H9 (cell line): ENCODE measurements around the gene PHTF1. TPM values are rescaled to one million over a fixed set of nuclear protein-coding genes. Genes with fewer than 3 reads are reported as not detected.

Source experiments
- DNase-seq: peaks from one replicate; pipeline ENCODE4 v3.0.0-alpha.2; 2017
- H2AFZ ChIP-seq: one replicate; pipeline ENCODE4 v1.6.1; 2013; ENCODE audit warnings: mild to moderate bottlenecking, low read length, control low read depth, moderate library complexity
- H2AK5ac ChIP-seq: 2 replicates; pipeline ENCODE4 v1.6.1; 2013; ENCODE audit warnings: low read length, control low read depth, mixed read lengths; ENCODE audit not compliant: insufficient read length
- H2BK120ac ChIP-seq: one replicate; pipeline ENCODE4 v1.6.1; 2013; ENCODE audit warnings: low read depth, mild to moderate bottlenecking, low read length, control low read depth, inconsistent platforms; ENCODE audit not compliant: poor library complexity, severe bottlenecking
- H2BK12ac ChIP-seq: 2 replicates; pipeline ENCODE4 v1.6.1; 2013; ENCODE audit warnings: low read length, control low read depth, mixed read lengths, low read depth; ENCODE audit not compliant: insufficient read length
- H2BK15ac ChIP-seq: 2 replicates; pipeline ENCODE4 v1.6.1; 2013; ENCODE audit warnings: low read depth, low read length, control low read depth
- H2BK20ac ChIP-seq: one replicate; pipeline ENCODE4 v1.6.1; 2013; ENCODE audit warnings: low read depth, mild to moderate bottlenecking, low read length, control low read depth, inconsistent platforms; ENCODE audit not compliant: poor library complexity, severe bottlenecking
- H2BK5ac ChIP-seq: 2 replicates; pipeline ENCODE4 v1.6.1; 2013; ENCODE audit warnings: low read length, control low read depth, mixed read lengths; ENCODE audit not compliant: insufficient read length
- H3K14ac ChIP-seq: 2 replicates; pipeline ENCODE4 v1.6.1; 2013; ENCODE audit warnings: low read length, control low read depth; ENCODE audit not compliant: insufficient read depth
- H3K18ac ChIP-seq: 2 replicates; pipeline ENCODE4 v1.6.1; 2013; ENCODE audit warnings: low read depth, mild to moderate bottlenecking, mixed read lengths, low read length, control low read depth; ENCODE audit not compliant: insufficient read length
- H3K23ac ChIP-seq: 2 replicates; pipeline ENCODE4 v1.6.1; 2013; ENCODE audit warnings: low read length, control low read depth, mixed read lengths, low read depth; ENCODE audit not compliant: insufficient read length
- H3K23me2 ChIP-seq: 2 replicates; pipeline ENCODE4 v1.6.1; 2013; ENCODE audit warnings: low read depth, mild to moderate bottlenecking, mixed read lengths, low read length, control low read depth; ENCODE audit not compliant: insufficient read length, poor library complexity, severe bottlenecking
- H3K27ac ChIP-seq: 2 replicates; pipeline ENCODE4 v1.5.1; 2013; ENCODE audit warnings: low read length, control low read depth, mixed read lengths, low read depth; ENCODE audit not compliant: insufficient read length
- H3K27me3 ChIP-seq: 2 replicates; pipeline ENCODE4 v1.6.1; 2013; ENCODE audit warnings: low read length, control low read depth, inconsistent platforms; ENCODE audit not compliant: insufficient read depth
- H3K4ac ChIP-seq: 2 replicates; pipeline ENCODE4 v1.6.1; 2013; ENCODE audit warnings: low read depth, mild to moderate bottlenecking, control low read depth, inconsistent platforms, low read length, moderate library complexity
- H3K4me1 ChIP-seq: 2 replicates; pipeline ENCODE4 v1.6.1; 2013; ENCODE audit warnings: low read length, control low read depth, inconsistent platforms; ENCODE audit not compliant: insufficient read depth
- H3K4me2 ChIP-seq: 2 replicates; pipeline ENCODE4 v1.6.1; 2013; ENCODE audit warnings: low read length, control low read depth, mixed read lengths; ENCODE audit not compliant: insufficient read length, insufficient read depth
- H3K56ac ChIP-seq: 2 replicates; pipeline ENCODE4 v1.6.1; 2013; ENCODE audit warnings: low read depth, mild to moderate bottlenecking, mixed read lengths, low read length, control low read depth; ENCODE audit not compliant: insufficient read length
- H3K79me1 ChIP-seq: 2 replicates; pipeline ENCODE4 v1.6.1; 2013; ENCODE audit warnings: low read depth, mild to moderate bottlenecking, moderate library complexity, low read length, control low read depth, inconsistent platforms; ENCODE audit not compliant: insufficient read depth, poor library complexity, severe bottlenecking
- H3K79me2 ChIP-seq: 2 replicates; pipeline ENCODE4 v1.6.1; 2013; ENCODE audit warnings: low read length, control low read depth, inconsistent platforms; ENCODE audit not compliant: insufficient read depth
- H3K9ac ChIP-seq: 2 replicates; pipeline ENCODE4 v1.6.1; 2013; ENCODE audit warnings: low read length, control low read depth, mixed read lengths; ENCODE audit not compliant: insufficient read length; ENCODE audit errors: extremely low read depth
- H3K9me3 ChIP-seq: one replicate; pipeline ENCODE4 v1.6.1; 2013; ENCODE audit warnings: low read depth, low read length, inconsistent platforms; ENCODE audit not compliant: control insufficient read depth
- H3T11ph ChIP-seq: one replicate; pipeline ENCODE4 v1.6.1; 2013; ENCODE audit warnings: mild to moderate bottlenecking, low read length, control low read depth, inconsistent platforms
- H4K20me1 ChIP-seq: one replicate; pipeline ENCODE4 v1.6.1; 2013; ENCODE audit not compliant: control insufficient read depth, insufficient read length, insufficient read depth
- H4K5ac ChIP-seq: 2 replicates; pipeline ENCODE4 v1.6.1; 2013; ENCODE audit warnings: low read depth, mild to moderate bottlenecking, mixed read lengths, low read length, control low read depth; ENCODE audit not compliant: insufficient read length
- H4K8ac ChIP-seq: replicated peaks from 2 replicates; pipeline ENCODE4 v1.6.1; 2013; ENCODE audit warnings: low read length, control low read depth, mixed read lengths, low read depth; ENCODE audit not compliant: insufficient read length
- H4K91ac ChIP-seq: 2 replicates; pipeline ENCODE4 v1.6.1; 2013; ENCODE audit warnings: low read depth, mild to moderate bottlenecking, moderate library complexity, mixed read lengths, low read length, control low read depth; ENCODE audit not compliant: insufficient read length
- H3K27ac Mint-ChIP-seq, 3 experiments: 2 replicates in 2 of 3; 3 replicates in 1 of 3; pipeline ENCODE4 v1.8.0; 2020 to 2021; ENCODE audit warnings: mixed read lengths in 3 of 3, mild to moderate bottlenecking in 1 of 3, moderate library complexity in 1 of 3
- H3K27me3 Mint-ChIP-seq: 2 replicates; pipeline ENCODE4 v1.8.0; 2021; ENCODE audit warnings: low read depth, mild to moderate bottlenecking, moderate library complexity, mixed read lengths
- H3K36me3 Mint-ChIP-seq, 3 experiments: 2 replicates in 2 of 3; 3 replicates in 1 of 3; pipeline ENCODE4 v1.8.0; 2020 to 2021; ENCODE audit warnings: low read depth in 3 of 3, mixed read lengths in 3 of 3; ENCODE audit not compliant: insufficient read depth in 1 of 3
- H3K4me1 Mint-ChIP-seq, 2 experiments: 2 replicates each; pipeline ENCODE4 v1.8.0; 2020; ENCODE audit warnings: mixed read lengths in 2 of 2
- H3K4me3 Mint-ChIP-seq, 2 experiments: 2 replicates in 1 of 2; 3 replicates in 1 of 2; pipeline ENCODE4 v1.8.0; 2020 to 2021; ENCODE audit warnings: mild to moderate bottlenecking in 2 of 2, mixed read lengths in 2 of 2, moderate library complexity in 1 of 2
- H3K9me3 Mint-ChIP-seq, 2 experiments: 2 replicates in 1 of 2; 3 replicates in 1 of 2; pipeline ENCODE4 v1.8.0; 2020; ENCODE audit warnings: mild to moderate bottlenecking in 2 of 2, mixed read lengths in 2 of 2, moderate library complexity in 1 of 2
- CTCF ChIP-seq: fragments of 200-600 bp; sonication (generic); conservative IDR thresholded peaks from 3 replicates; pipeline ENCODE4 v1.8.0; 2021; ENCODE audit warnings: antibody characterized with exemption, mild to moderate bottlenecking
- WGBS: extraction: QIAGEN DNeasy Blood & Tissue Kit; methylation state at CpG from one replicate; pipeline ENCODE4 v1.1.7; 2013; ENCODE audit warnings: missing lambda C conversion rate, low lambda C conversion rate, mixed read lengths; ENCODE audit not compliant: insufficient read length; ENCODE audit errors: extremely low coverage; 5-methylcytosine and 5-hydroxymethylcytosine counted together
- total RNA-seq: library from RNA; stranded (reverse); gene quantifications from 2 replicates; pipeline ENCODE4 v1.2.1, GENCODE V29; 2021

PHTF1 gene
- total RNA-seq, 1 experiment from 2014 or later, result 28.4 TPM

GRCh38 chr1:113788802-113789201 lies 29.5 kb upstream of the PHTF1 start:
- Mint-ChIP-seq H3K27me3 (no peaks in the 10 kb centered on the region; the same call in 1 of the 2 replicates), H3K4me1 (peaks cover 14 to 18% of the 10 kb centered on the region in 2 experiments), H3K9me3 (no peaks in the 10 kb centered on the region), H3K27ac (peak overlapping the region in 1 of 3 experiments; percentile 16; a peak in 1 of 7 replicates), H3K36me3 (peaks cover 3 to 7% (median 5%) of the 10 kb centered on the region in 3 experiments; a peak in 4 of 7 replicates), H3K4me3 (no peak overlapping the region)
- peaks cover 8% of the 10 kb centered on the region for H3K79me1 ChIP-seq
- H2BK20ac ChIP-seq, result no peak overlapping the region
- H3K4me2 ChIP-seq, result no peak overlapping the region
- no peaks in the 10 kb centered on the region for H3K9me3 ChIP-seq
- H3K14ac ChIP-seq, result no peak overlapping the region
- H2AK5ac ChIP-seq, result no peak overlapping the region
- no peak overlapping the region for H4K8ac ChIP-seq
- no peak overlapping the region for H3T11ph ChIP-seq
- no peak overlapping the region for H4K91ac ChIP-seq
- DNase-seq, result no peak
- no peaks in the 10 kb centered on the region for H4K20me1 ChIP-seq
- H3K27me3 ChIP-seq, result no peaks in the 10 kb centered on the region
- no peak overlapping the region for H3K23ac ChIP-seq
- no peaks in the 10 kb centered on the region for H3K23me2 ChIP-seq
- no peak overlapping the region for H3K56ac ChIP-seq
- no peak for TF ChIP-seq CTCF
- H4K5ac ChIP-seq, result no peak overlapping the region
- H3K4ac ChIP-seq, result no peak overlapping the region
- no peak overlapping the region for H3K9ac ChIP-seq
- H3K27ac ChIP-seq, result no peak overlapping the region
- H3K4me1 ChIP-seq, result no peaks in the 10 kb centered on the region
- no peak overlapping the region for H2AFZ ChIP-seq
- H2BK12ac ChIP-seq, result no peak overlapping the region
- no peak overlapping the region for H2BK120ac ChIP-seq
- H3K18ac ChIP-seq, result no peak overlapping the region
- WGBS, result no CpG with 5 or more reads among the region's 3 CpGs
- peaks cover 5% of the 10 kb centered on the region; the same call in 1 of the 2 replicates for H3K79me2 ChIP-seq
- no peak overlapping the region for H2BK15ac ChIP-seq
- H2BK5ac ChIP-seq, result no peak overlapping the region
